ENCODE data around the gene MAP4K1.

The MAP4K1 gene

GRCh38 chr19:38617764-38618589, at the start of gene MAP4K1:
MAP4K1 (minus strand) TSS chr19:38617953; CDS start chr19:38617895, 58 bp downstream.
- DNase-seq (ENCODE audit: low read depth), result peak; percentile 46

GRCh38 chr19:38666663-38667511, 49.1 kb upstream of the MAP4K1 start:
- no peak for DNase-seq (ENCODE audit: low read depth)

GRCh38 chr19:38665950-38666662, 48.4 kb upstream of the MAP4K1 start:
- no peak for DNase-seq (ENCODE audit: low read depth)

- DNase-seq (ENCODE audit: low read depth), result no peak
Observed at GRCh38 chr19:38665219-38665931, 47.6 kb upstream of the MAP4K1 start.

GRCh38 chr19:38664503-38665211, 46.9 kb upstream of the MAP4K1 start:
- DNase-seq (ENCODE audit: low read depth), result no peak

- DNase-seq (ENCODE audit: low read depth), result no peak
Observed at GRCh38 chr19:38663957-38664502, 46.3 kb upstream of the MAP4K1 start.

- DNase-seq (ENCODE audit: low read depth), result no peak
Observed at GRCh38 chr19:38663156-38663651, 45.5 kb upstream of the MAP4K1 start.

- DNase-seq (ENCODE audit: low read depth), result no peak
Observed at GRCh38 chr19:38662537-38663155, 44.9 kb upstream of the MAP4K1 start.

- DNase-seq (ENCODE audit: low read depth), result no peak
Observed at GRCh38 chr19:38661996-38662395, 44.2 kb upstream of the MAP4K1 start.

- DNase-seq (ENCODE audit: low read depth), result no peak
Observed at GRCh38 chr19:38661136-38661535, 43.4 kb upstream of the MAP4K1 start.

GRCh38 chr19:38660724-38661123, 43.0 kb upstream of the MAP4K1 start:
- DNase-seq (ENCODE audit: low read depth), result no peak

GRCh38 chr19:38658462-38659306, 40.9 kb upstream of the MAP4K1 start:
- DNase-seq (ENCODE audit: low read depth), result no peak

GRCh38 chr19:38657633-38658222, 40.0 kb upstream of the MAP4K1 start:
- DNase-seq (ENCODE audit: low read depth), result no peak

GRCh38 chr19:38656171-38656981, 38.6 kb upstream of the MAP4K1 start:
- DNase-seq (ENCODE audit: low read depth), result no peak

GRCh38 chr19:38655148-38655824, 37.5 kb upstream of the MAP4K1 start:
- no peak for DNase-seq (ENCODE audit: low read depth)

GRCh38 chr19:38654628-38655055, 36.9 kb upstream of the MAP4K1 start:
- DNase-seq (ENCODE audit: low read depth), result no peak

GRCh38 chr19:38653028-38653571, 35.3 kb upstream of the MAP4K1 start:
- no peak for DNase-seq (ENCODE audit: low read depth)
